ENCODE measurements around the gene FBXW10.
"Not testable (repeated sequence)": the region's sequence is repeated elsewhere in the genome, so short reads cannot be mapped to it uniquely, and the experiment has no call there.

FBXW10 gene

GRCh38 chr17:18755969-18756368, 12.1 kb downstream of the FBXW10 start:
- DNase-seq: not testable (repeated sequence)

GRCh38 chr17:18757368-18758044, 13.7 kb downstream of the FBXW10 start:
- DNase-seq: not testable (repeated sequence)

GRCh38 chr17:18758344-18758743, 14.5 kb downstream of the FBXW10 start:
- not testable (repeated sequence) for DNase-seq

- not testable (repeated sequence) for DNase-seq
These were observed 16.4 kb downstream of the FBXW10 start for GRCh38 chr17:18760221-18760620.

GRCh38 chr17:18770572-18770971, 26.7 kb downstream of the FBXW10 start:
- not testable (repeated sequence) for DNase-seq

- not testable (repeated sequence) for DNase-seq
These were observed 27.2 kb downstream of the FBXW10 start for GRCh38 chr17:18771066-18771465.

- no peak for DNase-seq
These were observed 28.6 kb downstream of the FBXW10 start for GRCh38 chr17:18772471-18772870.

- peak; percentile 93 for DNase-seq
These were observed 37.3 kb downstream of the FBXW10 start, which contains the start of gene TVP23B for GRCh38 chr17:18780991-18781718. Gene TVP23B, plus strand, starts transcription at chr17:18781183. Its CDS starts 111 bp downstream, at chr17:18781294.

- not testable (repeated sequence) for DNase-seq
These were observed 38.0 kb downstream of the FBXW10 start for GRCh38 chr17:18781805-18782204.

GRCh38 chr17:18785933-18786332, 42.1 kb downstream of the FBXW10 start:
- DNase-seq: not testable (repeated sequence)

GRCh38 chr17:18786890-18787289, 43.0 kb downstream of the FBXW10 start:
- DNase-seq: not testable (repeated sequence)

- not testable (repeated sequence) for DNase-seq
These were observed 47.5 kb downstream of the FBXW10 start for GRCh38 chr17:18791402-18791801.

GRCh38 chr17:18794841-18795240, 51.0 kb downstream of the FBXW10 start:
- not testable (repeated sequence) for DNase-seq

GRCh38 chr17:18796887-18797286, 53.0 kb downstream of the FBXW10 start:
- DNase-seq: not testable (repeated sequence)

GRCh38 chr17:18803458-18804245, 59.8 kb downstream of the FBXW10 start:
- DNase-seq: not testable (repeated sequence)

- DNase-seq: not testable (repeated sequence)
These were observed 72.1 kb downstream of the FBXW10 start for GRCh38 chr17:18815924-18816323.

- DNase-seq: peak; percentile 28
These were observed 72.9 kb downstream of the FBXW10 start for GRCh38 chr17:18816489-18817371.

- DNase-seq: not testable (repeated sequence)
These were observed 77.6 kb downstream of the FBXW10 start for GRCh38 chr17:18821430-18821829.

GRCh38 chr17:18827613-18828012, 83.8 kb downstream of the FBXW10 start:
- not testable (repeated sequence) for DNase-seq
